Measurements from ENCODE around the gene ZFAND2B. TPM values are rescaled to one million over a fixed set of nuclear protein-coding genes. Genes with fewer than 3 reads are reported as not detected.

ZFAND2B gene
- total RNA-seq, 2 donors from 2014 or later = 36.9 to 43.3 TPM

DNA sequence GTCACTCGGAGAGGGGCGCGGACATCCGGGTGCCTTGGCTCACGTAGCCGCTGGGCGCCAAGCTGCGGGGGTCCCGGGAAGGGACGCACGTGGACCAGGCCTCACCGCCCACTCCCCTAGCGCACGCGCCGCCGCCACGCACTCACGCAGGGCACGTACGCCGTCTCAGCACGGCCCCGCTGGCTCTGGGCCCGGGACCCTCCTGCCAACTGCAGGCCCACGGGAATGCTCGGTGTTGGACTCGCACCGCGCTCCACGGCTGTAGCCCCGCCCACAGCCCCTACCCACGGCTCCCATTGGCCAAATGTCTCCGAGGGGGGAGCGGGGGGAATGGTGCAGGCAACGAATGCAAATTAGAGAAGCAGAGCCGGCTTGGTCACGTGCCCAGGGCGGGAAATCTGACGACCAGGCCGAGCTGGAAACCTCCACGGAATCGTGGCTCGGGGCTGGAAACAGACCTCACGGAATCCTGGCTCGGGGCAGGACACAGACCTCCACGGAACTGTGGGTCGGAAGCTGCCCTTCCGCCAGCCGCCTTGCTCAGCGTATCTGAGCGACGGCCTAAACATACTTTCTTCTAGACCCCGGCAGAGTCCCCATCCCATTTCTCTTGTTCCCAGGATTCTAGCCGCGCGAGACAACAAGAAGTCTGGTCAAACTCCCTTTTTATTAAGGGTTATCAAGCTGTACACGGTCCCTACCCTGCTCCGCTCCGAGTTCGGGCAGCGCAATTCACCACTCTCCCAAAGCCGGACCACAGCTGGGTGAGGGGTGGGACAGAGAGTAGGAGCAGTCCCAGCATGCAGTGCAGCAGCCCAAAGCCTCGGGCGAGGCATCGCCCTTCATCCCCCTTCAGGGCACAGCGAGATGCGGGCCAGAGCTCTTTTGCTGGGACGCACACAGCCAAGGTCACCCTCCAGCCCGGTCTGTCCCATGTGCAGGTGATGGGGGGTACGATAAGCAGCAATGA, 12.4 kb downstream of the ZFAND2B start, which contains the start of gene ABCB6:
Gene ABCB6 (minus strand): TSS at position 227 of the 970 bp plus-strand sequence. CDS start 285 bp downstream, outside the sequence.
- 8 to 12% methylated on average over 21 to 71 of the region's 71 CpGs for WGBS, 2 donors
- H3K27me3 ChIP-seq = no peaks in the 10 kb centered on the region
- TF ChIP-seq POLR2A (IDR thresholded peaks at IDR 0.05) = peak; percentile 35 to 44 (median 44)
- TF ChIP-seq, protein P1, sequence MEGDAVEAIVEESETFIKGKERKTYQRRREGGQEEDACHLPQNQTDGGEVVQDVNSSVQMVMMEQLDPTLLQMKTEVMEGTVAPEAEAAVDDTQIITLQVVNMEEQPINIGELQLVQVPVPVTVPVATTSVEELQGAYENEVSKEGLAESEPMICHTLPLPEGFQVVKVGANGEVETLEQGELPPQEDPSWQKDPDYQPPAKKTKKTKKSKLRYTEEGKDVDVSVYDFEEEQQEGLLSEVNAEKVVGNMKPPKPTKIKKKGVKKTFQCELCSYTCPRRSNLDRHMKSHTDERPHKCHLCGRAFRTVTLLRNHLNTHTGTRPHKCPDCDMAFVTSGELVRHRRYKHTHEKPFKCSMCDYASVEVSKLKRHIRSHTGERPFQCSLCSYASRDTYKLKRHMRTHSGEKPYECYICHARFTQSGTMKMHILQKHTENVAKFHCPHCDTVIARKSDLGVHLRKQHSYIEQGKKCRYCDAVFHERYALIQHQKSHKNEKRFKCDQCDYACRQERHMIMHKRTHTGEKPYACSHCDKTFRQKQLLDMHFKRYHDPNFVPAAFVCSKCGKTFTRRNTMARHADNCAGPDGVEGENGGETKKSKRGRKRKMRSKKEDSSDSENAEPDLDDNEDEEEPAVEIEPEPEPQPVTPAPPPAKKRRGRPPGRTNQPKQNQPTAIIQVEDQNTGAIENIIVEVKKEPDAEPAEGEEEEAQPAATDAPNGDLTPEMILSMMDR (IDR thresholded peaks at IDR 0.05) = no peak
- peaks cover 31% of the 10 kb centered on the region for H3K4me1 ChIP-seq
- peak; percentile 88 for ATAC-seq
- DNase-seq = peak; percentile 95 to 97 (median 96)
- peak within 1 kb of the TSS; percentile 68 to 92 (median 90) for H3K27ac ChIP-seq
- peaks cover 4 to 19% of the 10 kb centered on the region in 2 donors for H3K36me3 ChIP-seq (replicated peaks in 1 of 2; ENCODE audit: insufficient read depth in 1 of 2, low read depth in 2 of 2)
- H3K9me3 ChIP-seq = no peaks in the 10 kb centered on the region
- H3K4me3 ChIP-seq = peak within 1 kb of the TSS in 1 of 2 donors; percentile 1
- intact Hi-C loops (cut with DNase I) = no loop called here

DNA sequence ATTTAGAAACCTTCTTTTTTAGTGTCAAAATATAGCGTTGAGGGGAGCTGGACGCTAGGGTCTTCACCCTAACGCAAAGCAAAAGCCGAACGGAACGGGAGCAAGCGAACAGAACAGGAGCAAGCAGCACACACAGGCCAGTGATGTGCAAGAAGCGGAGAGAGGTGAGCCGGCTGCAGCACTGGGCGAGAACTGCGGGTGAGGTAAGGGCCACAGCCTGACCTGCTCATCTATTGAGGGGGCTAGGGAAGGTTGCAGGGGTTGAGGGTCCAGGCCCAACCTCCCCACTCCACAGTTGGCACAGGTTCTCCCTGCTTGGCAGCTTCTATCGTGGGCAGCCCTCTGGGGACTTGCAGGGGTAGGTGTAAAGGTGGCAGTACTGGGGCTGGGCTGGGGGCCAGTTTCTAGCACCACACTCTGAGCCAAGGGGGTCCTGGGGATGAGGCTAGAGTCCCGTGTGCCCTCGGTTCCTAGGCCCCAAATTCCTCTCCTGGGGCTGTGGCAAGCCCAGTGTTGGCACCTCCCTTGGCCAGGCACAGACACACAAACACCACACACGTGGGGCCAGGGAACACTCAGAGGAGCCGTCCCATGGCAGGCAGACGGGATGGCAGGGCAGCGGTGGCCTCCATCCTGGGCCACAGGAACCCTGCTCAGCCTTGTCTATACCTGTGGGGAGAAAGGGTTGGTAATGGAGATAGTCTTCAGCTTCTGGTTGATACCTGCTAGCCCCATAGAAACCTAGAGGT, 13.4 kb downstream of the ZFAND2B start:
- no peak for TF ChIP-seq POLR2A (IDR thresholded peaks at IDR 0.05)
- TF ChIP-seq, protein P1 (IDR thresholded peaks at IDR 0.05) = no peak
- WGBS, 2 donors = 86 to 90% methylated on average over 15 to 18 of the region's 18 CpGs
- peaks cover 13 to 27% of the 10 kb centered on the region in 2 donors for H3K36me3 ChIP-seq (replicated peaks in 1 of 2; ENCODE audit: insufficient read depth in 1 of 2, low read depth in 2 of 2)
- no peak overlapping the region for H3K4me3 ChIP-seq
- ATAC-seq (no peak), DNase-seq (no peak)
- intact Hi-C loops (cut with DNase I) = loop anchor here (10.0 kb wide), 1 partner anchor 45 kb away; the partner anchor contains the start of genes CNPPD1, RETREG2 and SLC23A3
- peaks cover 31% of the 10 kb centered on the region for H3K4me1 ChIP-seq
- H3K27ac ChIP-seq = peak overlapping the region in 1 of 4 donors; percentile 68
- no peaks in the 10 kb centered on the region for H3K9me3 ChIP-seq
- H3K27me3 ChIP-seq = no peaks in the 10 kb centered on the region

DNA sequence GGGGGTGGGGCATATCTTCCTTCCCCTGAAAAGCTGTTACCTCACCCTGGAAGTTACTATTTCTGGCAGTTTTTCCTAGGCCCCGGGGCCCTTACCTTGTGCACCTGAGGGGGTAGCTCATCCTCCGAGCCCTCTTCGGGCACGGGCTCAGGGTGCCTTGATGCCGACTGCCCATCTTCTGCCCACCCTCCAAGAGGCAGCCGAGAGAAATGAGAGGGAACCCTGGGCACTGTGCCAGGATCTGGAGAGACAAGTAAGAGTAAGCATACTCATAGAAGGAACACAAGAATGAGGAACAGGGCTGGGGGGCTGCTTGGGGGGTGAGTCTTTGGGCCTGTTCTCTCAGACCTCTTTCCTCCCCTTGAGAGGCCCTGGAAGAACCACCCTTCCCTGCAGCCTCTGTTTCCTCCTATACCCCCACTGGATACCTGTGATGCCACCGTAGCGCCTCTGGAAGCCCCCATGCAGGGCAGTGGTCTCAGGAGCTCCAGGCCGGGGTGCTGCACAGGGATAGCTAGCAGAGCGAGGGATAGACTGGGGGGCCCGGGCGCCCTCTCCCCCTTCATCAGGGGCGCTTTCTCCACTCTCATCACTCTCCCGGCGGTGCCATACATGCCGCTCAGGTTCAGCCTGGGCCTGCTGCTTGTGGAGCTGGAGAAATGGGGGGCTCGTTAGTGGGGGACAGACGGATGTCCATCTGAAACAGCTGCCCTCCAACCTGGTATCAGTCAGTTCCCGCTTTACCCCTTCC, 14.2 kb downstream of the ZFAND2B start:
- ATAC-seq (no peak), DNase-seq (peak in 1 of 4 donors; percentile 32)
- no peak for TF ChIP-seq POLR2A (IDR thresholded peaks at IDR 0.05)
- TF ChIP-seq, protein P1 (IDR thresholded peaks at IDR 0.05) = no peak
- intact Hi-C loops (cut with DNase I) = loop anchor here (10.0 kb wide), 1 partner anchor 46 kb away; the partner anchor contains the start of genes CNPPD1, RETREG2 and SLC23A3
- Histone ChIP-seq H3K4me3 (no peak overlapping the region), H3K9me3 (no peaks in the 10 kb centered on the region), H3K4me1 (peaks cover 31% of the 10 kb centered on the region), H3K27ac (no peak overlapping the region), H3K36me3 (replicated peaks in 1 of 2; ENCODE audit: insufficient read depth in 1 of 2, low read depth in 2 of 2) (peaks cover 18 to 31% of the 10 kb centered on the region in 2 donors), H3K27me3 (no peaks in the 10 kb centered on the region)
- WGBS, 2 donors = 86 to 92% methylated on average over 14 to 19 of the region's 19 CpGs

DNA sequence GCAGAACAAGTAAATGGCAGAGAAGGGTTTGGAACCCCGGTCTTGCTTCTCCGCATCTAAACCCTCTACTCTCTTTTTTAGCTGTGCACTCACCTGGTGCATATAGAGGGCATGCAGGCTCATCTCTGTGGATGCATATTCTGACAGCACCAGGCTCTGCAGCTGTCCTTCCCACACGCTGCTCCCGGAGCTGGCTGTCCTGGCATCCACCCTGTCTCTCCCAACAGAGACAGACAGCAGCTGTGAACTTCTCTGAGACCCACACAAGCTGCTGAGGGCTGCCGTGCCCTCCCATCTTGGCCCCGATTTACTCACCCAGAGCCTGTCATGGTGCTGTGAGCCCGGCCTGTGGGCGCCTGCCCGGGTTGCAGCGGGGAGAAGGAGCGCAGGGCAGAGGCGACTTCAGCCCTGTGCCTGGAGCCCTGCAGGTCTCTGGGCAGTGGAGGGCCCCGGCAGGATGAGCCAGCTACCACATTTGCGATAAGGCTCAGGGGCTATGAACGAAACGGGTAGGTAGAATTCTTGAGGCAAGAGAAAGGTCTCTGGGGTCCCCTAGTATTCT, 15.5 kb downstream of the ZFAND2B start:
- no peak for DNase-seq
- TF ChIP-seq POLR2A (IDR thresholded peaks at IDR 0.05) = no peak
- TF ChIP-seq, protein P1 (IDR thresholded peaks at IDR 0.05) = no peak
- WGBS, 2 donors = 90 to 93% methylated on average over 14 to 16 of the region's 16 CpGs
- no peak for ATAC-seq
- intact Hi-C loops (cut with DNase I) = loop anchor here (10.0 kb wide), 1 partner anchor 47 kb away; the partner anchor contains the start of genes CNPPD1, RETREG2 and SLC23A3
- Histone ChIP-seq H3K27ac (no peak overlapping the region), H3K4me3 (no peak overlapping the region), H3K4me1 (peaks cover 30% of the 10 kb centered on the region), H3K9me3 (no peaks in the 10 kb centered on the region), H3K27me3 (no peaks in the 10 kb centered on the region), H3K36me3 (replicated peaks in 1 of 2; ENCODE audit: insufficient read depth in 1 of 2, low read depth in 2 of 2) (peaks cover 18 to 31% of the 10 kb centered on the region in 2 donors)
